ENCODE results near the gene HJURP.

HJURP gene

DNA sequence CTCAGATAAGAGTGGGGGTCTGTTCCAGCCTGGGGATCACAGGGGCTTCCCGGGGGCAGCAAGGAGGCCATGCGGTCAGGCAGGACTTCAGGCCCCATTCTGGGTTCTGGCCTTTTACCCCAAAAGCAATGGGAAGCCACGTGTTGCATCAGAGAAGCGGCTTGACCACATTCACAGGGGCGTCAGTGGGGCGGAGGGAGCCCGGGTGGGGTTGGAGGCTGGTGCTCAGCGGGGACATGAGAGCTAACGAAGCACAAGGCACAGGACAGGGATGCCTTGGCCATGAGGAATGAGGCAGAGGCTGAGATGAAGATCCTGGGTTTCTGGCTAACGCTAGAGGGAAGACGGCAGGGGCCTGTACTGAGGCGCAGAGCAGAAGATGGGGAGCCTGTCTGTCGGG, 6.1 kb downstream of the HJURP start:
- no peak for DNase-seq

GRCh38 chr2:233847248-233847898, 7.0 kb downstream of the HJURP start:
- DNase-seq: no peak

DNA sequence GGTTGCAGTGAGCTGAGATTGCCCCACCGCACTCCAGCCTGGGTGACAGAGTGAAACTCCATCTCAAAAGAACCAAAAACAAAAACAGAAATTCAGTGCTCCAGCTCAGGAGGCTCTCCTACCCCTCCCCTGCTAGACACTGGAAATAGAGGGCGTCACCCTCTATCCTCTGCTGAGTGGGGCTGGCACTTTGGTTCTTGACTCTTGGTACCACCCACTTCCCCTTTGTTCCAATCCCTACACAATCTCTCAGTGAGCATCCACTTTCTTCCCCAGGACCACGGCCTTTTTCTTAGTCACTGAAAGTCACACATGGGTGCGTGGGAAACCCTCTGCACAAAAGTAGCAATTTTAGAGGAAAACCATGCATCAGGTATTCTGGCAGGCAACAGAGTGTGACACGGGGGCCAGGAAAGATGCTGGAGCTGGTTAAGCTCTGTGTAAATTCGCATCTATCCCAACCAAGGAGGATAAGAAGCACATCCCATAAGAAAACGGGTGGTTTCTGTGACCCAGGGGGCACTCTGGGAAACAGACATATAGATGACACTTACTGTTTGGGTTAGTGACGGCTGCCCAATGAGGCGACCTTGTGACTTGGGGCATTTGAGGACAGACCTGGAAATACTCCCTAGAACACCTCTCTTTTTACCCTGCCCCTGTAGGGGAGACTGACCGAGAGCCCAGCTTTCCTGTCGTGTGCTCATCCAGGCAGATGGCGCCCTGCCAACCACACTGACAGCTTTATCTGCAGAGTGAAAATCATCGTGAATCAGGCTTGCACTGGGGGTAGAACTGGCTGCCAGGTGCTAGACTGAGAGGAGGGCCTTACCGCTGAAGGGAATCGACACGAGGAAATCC, 7.7 kb downstream of the HJURP start:
- no peak for DNase-seq

DNA sequence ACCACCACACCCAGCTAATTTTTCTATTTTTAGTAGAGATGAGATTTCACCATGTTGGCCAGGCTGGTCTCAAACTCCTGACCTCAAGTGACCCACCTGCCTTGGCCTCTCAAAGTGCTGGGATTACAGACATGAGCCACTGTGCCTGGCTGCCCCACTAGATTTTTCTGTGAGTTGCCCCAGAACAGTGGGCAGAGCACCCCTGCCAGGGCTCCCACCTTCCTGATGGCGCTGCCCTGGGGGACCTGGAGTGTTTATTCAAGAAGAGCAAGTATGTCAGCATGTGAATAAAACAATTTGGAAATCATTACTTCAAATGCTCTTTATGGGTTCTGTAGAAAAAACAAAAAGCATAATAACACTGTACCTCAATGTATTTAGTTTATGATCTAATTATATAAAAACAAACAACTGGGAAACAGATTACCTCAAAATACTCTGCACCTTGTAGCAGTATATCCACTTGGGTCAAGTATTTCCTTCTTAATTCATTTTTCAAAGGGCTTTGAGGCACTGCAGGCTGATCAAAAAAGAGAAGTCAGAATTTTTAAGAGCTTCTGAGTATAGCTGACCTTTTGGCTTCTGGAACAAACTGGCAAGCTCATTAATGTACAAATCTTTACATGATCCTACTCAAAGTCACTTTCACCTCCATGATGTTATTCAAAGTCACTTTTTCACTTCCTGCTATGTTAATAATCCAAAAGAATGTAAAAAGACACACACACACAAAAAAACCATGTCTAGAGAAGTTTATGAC, 8.9 kb downstream of the HJURP start:
- DNase-seq: no peak

GRCh38 chr2:233844836-233845235, 9.5 kb downstream of the HJURP start:
- no peak for DNase-seq

DNA sequence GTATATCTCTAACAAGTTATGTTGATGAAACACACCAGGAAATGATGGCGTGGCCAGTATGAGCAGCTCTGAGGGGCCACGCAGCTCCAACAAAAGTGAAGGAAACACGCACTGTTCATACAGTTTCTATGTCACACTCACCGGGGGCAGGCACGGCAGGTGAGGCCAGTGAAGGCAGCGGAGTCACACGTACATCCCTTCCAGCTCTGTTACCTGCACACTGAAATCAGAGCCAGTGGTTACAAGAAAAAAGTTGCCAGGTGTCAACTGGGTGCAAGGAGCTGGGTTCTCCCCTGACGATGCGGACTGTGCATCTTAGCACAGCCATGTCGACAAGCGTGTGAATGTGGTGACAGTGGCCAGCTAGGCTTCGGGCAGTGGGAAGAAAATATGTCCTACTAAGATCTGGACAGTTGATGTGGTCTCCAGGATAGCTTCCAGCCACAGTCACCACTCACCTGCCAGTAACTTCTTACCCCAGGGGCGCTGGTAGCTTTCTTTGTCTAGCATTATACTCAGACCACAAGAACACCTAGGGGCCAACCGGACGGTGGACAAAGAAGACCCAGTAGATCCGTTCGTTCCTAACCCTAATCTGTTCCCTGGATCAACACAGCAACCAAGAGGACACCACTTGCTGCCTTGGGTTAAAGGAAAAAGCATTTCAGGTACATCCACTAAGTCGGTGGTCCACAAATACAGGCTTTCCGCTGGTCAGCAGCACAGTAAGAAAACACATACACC, 10.1 kb downstream of the HJURP start:
- DNase-seq: no peak

GRCh38 chr2:233841183-233841582, 13.2 kb downstream of the HJURP start:
- DNase-seq: no peak

DNA sequence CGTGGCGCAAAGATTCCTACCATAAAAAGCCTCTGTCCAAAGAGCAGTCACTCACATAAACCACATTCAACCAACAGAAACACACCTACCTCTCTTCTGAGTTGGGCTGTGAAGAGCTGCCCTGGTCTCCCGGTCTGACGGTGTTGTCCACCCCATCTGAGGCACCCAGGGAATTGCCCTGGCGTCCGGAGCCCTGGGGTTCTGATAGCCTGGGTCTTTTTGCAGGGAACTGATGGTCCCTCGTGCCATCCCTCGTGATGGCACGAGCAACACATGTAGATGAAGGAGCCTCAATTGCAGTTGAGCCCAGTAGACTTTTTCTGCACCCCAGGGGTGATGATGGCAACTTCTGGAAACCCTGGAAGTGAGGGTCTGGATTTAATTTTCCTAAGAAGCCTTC, 13.8 kb downstream of the HJURP start:
- DNase-seq: no peak

GRCh38 chr2:233839447-233839820, 14.9 kb downstream of the HJURP start:
- DNase-seq: no peak

DNA sequence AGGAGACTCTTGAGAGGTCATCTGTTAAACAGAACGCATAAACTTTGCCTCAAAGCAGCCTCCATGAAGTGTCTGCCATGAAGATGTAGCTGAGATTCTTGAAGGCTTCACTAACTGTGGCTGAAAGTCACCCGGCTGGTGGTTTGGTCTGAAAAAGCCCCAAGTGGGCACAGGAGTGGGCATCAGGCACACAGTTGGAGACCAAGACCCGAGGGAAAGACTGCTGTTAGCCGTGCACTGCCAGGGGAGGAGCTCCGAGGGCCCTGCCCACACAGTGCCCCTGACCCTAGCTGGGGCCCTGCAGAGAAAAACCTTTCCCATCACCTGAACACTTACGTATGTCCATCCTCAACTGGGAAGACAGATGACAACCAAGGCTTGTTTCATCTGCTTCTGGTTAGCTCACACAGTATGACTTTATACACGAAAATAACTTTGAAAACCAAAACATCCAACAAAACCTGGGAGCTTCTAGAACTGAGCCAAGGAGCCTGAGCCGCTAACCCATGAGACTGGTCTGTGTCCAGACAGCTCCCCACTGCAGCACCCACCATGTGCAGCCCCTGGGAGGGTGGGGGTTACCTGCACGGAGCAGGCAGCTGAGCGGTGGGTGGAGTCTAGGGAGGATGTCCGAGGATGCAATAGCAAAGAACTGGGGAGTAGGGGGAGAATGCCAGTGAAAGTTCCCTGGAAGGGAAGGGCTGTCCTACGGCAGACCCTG, 15.4 kb downstream of the HJURP start:
- no peak for DNase-seq

GRCh38 chr2:233838251-233838650, 16.1 kb downstream of the HJURP start:
- no peak for DNase-seq

DNA sequence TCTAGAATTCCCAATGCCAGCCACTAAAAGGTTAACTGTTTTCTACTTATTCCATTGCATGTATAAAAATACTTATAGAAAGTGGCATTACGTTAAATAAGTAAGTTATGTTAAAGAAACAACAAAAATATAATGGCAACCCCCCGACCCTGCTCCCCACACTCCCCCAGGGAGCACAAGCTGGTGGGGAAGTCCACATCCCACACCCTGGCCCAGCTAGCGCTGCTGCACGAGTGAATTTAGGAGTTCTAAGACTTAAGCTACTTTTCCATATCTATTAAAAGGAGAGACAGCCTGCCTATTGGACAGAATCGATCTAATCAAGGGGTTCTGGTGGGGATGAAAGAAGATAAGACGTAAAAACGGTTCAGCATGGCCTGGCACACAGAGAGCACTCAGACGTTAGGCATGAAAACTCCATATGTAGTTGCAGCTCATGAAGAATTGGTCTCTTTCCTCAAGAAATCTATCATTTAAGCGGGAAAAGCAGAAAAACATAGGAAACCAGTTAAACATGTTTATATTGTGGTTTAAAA, 16.6 kb downstream of the HJURP start:
- no peak for DNase-seq

DNA sequence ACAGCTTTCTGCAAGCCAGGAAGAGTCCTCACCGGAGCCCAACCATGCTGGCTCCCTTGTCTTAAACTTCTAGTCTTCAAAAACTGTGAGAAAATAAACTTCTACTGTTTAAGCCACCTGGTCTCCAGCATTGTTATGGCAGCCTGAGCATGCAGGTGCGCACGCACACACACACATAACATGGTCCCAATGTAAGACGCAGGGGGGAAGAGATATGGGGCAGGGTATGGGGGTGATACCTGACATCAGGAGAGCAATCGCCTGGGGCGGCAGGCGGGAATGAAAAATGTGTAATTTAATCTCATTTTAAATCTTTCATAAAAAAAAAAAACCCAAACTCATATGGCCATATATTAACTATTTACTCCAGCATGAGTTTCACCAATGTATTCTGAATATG, 18.0 kb downstream of the HJURP start:
- no peak for DNase-seq

GRCh38 chr2:233835230-233836186, 18.8 kb downstream of the HJURP start:
- no peak for DNase-seq

DNA sequence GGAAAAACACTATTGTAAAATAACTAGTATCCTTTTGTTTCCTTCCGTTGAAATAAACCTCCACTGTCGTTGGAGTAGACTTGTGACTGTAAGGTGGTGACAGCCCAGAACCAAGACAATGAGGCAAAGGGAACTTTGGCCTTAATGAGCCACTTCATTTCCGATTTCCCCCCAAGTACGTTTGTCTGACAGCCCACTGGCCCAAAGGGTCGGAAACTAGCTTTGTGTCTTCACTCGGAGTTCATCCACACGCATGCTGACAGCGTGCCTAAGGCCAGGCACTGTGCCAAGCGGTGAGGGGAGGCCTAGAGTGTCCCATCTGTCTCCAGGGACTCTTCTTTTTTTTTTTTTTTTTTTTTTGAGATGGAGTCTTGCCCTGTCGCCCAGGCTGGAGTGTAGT, 21.0 kb downstream of the HJURP start:
- DNase-seq: no peak

DNA sequence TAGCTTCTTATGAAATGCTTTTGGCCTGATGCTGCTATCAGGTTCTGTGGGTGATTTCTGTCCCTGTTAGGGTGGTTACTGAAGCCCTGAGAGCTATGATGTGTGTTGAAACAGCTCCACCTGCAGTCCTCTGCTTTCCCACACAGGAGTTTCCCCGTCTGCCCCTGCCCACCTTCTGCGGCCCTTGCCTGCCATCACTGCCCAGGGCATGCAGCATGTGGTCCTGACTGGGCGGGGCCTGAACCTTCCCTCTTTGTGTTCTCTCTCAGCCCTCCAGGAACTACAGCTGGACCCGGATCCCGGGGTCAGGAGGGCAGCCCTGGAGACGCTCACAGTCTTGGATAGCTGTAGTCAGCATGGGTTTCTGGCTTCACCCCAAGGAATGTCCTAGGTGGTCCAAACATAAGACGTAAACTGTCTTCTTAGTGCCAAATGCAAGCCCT, 21.4 kb downstream of the HJURP start:
- no peak for DNase-seq

DNA sequence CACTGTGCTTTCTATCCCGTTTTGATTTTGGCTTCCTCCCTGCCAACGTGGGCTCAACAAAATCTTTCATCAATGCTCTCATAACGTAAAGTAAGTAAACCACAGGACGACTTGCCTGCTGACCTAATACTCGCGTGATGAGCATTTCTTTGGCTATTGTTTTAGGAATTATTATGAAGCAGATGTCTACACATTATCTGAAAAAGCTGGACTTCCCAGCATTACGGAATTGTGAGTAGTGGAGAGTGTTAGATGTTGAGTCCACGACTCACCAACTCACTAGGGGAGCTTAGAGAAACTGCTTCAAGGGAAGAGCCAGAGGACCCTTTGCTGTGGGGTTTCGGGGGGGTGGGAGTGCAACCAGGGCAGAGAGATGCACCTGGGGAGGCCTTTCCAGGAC, 21.9 kb downstream of the HJURP start:
- DNase-seq: no peak

DNA sequence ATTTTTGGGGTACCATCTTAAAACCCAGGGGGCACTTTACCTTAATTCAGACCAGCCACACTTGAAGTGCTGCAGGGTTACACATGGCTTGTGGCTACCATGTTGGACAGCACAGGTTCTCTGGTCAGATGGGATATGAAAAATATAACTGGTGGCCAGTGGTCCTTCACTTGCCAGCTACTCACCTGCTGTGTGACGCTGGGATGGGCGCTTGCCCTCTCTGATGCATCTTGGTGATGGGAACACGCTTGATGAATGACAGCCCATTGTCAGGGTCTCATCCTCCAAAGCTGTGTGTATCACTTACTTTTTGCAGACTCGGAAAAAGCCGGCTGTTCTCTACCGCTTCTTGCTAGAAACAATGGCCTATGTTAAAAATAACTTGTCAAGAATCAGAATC, 22.5 kb downstream of the HJURP start:
- no peak for DNase-seq

GRCh38 chr2:233831011-233831721, 23.2 kb downstream of the HJURP start:
- no peak for DNase-seq

Measured in stimulated activated CD4-positive, alpha-beta T cell treated with anti-CD3 and anti-CD28 coated beads, Interleukin-4, amount 100 ng/mL, for 4 hours (primary cell).